GM13977 (cell line): Measurements from ENCODE around the gene CFAP57.

Source experiments
- DNase-seq: peaks from one replicate; pipeline ENCODE4 v3.0.0; 2012; ENCODE audit warnings: low spot score
- in situ Hi-C: fragments of 300-500 bp; cut with MboI; formaldehyde crosslinking; loops from one replicate; pipeline ENCODE4 v1.12.0; 2022; ENCODE audit warnings: low sequenced_read_pairs, low pct_unique_long_range_greater_than_20kb, mixed read lengths, inconsistent platforms; ENCODE audit not compliant: unreplicated experiment
- TF ChIP-seq, protein P1 (sequence below): IDR thresholded peaks from 2 replicates; pipeline ENCODE4 v1.5.1; 2012; ENCODE audit warnings: mild to moderate bottlenecking, control low read depth; ENCODE audit not compliant: insufficient read depth; ENCODE audit errors: extremely low read depth, missing control alignments

Gene CFAP57

DNA sequence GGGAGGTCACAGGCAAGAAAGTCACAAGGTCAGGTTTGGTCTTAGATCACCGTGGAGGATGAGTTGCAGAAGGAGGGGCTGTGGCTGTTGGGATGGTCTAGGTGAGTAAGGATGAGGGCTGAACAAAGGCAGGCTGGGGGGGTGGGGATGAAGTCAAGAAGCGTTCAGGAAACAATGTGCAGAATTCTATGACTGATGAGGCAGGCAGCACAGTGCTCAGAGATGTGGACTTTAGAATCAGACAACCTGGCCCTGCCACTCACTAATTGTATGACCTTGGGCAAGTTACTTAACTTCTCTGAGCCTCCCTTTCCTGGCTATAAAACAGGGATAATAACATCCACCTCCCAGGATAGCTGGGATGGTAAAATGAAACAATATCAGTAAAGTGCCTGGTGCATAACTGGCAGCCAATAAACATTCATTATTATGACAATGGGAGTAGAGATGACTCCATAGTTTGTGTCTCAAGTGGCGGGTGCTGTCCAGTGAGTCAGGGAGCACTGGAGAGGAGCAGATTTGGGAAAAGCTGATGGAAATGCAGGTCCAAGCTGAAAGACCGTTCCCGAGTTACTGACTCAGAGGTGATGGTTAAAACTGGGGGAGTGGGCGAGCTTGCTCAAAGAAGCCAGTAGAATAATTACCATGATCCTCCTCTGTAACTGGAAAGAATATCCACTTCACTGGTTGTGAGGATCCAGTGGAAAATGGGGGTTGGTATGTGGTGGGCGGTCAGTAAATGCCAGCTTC lies 130.8 kb downstream of the CFAP57 start:
- DNase-seq: no peak
- in situ Hi-C loops: no loop called here
- TF ChIP-seq, protein P1, sequence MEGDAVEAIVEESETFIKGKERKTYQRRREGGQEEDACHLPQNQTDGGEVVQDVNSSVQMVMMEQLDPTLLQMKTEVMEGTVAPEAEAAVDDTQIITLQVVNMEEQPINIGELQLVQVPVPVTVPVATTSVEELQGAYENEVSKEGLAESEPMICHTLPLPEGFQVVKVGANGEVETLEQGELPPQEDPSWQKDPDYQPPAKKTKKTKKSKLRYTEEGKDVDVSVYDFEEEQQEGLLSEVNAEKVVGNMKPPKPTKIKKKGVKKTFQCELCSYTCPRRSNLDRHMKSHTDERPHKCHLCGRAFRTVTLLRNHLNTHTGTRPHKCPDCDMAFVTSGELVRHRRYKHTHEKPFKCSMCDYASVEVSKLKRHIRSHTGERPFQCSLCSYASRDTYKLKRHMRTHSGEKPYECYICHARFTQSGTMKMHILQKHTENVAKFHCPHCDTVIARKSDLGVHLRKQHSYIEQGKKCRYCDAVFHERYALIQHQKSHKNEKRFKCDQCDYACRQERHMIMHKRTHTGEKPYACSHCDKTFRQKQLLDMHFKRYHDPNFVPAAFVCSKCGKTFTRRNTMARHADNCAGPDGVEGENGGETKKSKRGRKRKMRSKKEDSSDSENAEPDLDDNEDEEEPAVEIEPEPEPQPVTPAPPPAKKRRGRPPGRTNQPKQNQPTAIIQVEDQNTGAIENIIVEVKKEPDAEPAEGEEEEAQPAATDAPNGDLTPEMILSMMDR: no peak

DNA sequence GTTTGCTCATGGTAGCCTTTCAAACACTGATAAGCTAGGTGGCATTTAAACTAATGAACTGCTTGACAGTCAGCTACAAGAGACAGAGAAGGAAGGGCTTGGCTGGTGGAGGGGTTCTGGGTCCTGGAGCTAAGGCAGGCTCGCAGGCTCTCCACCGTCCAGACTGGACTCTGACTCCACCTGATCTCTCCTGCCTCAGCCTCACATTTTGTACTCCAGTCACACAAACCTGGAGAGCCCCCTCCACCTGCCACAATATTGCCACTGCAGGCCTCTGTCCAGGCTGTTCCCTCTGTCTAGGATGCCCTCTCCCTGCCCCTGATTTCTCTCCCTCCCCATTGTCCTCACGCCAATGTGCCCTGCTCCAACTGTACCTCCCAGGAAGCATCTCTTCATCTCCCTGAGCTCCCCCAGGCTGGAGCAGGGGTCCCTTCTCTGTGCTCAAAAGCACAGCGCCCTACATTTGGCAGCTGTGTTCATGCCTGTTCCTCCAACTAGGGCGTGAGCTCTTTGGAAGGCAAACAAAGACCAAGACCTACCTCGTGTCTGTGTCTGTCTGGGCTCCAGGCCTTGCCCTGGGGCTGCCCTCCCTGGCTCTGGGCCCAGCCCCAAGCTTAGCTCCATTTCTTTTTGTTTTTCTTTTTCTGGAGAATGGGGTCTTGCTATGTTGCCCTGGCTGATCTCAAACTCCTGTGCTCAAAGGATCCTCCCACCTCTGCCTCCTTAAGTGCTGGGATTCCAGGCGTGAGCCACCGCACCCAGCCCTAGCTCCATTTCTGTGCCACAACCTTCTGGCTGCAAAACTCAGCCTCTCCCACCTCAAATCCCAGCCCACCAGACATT lies 131.6 kb downstream of the CFAP57 start:
- no peak for DNase-seq
- in situ Hi-C loops: no loop called here
- TF ChIP-seq, protein P1: no peak
